Breast epithelium (tissue), 4 donors: ENCODE results near the gene GGPS1. TPM values are rescaled to one million over a fixed set of nuclear protein-coding genes. Genes with fewer than 3 reads are reported as not detected.
"Not testable (repeated sequence)": the region's sequence is repeated elsewhere in the genome, so short reads cannot be mapped to it uniquely, and the experiment has no call there.

ENCODE experiments used
- DNase-seq, 2 donors: peaks; one replicate each; pipeline ENCODE4 v3.0.0-alpha.2; 2019; ENCODE audit warnings: low spot score in 2 of 2
- H3K27ac ChIP-seq, 2 donors: fragments of 200-600 bp; sonication (generic) in 1 of 2; one replicate each; pipeline ENCODE4 v1.5.1; 2016 to 2019; ENCODE audit warnings: mild to moderate bottlenecking in 1 of 2
- H3K27me3 ChIP-seq, 2 donors: fragments of 200-600 bp; sonication (generic) in 1 of 2; one replicate each; pipeline versions ENCODE4 v1.5.1 to v1.6.0; 2017 to 2019; ENCODE audit warnings: control low read depth in 1 of 2, mild to moderate bottlenecking in 1 of 2
- H3K36me3 ChIP-seq: fragments of 200-600 bp; one replicate; pipeline ENCODE4 v1.5.1; 2019
- H3K4me1 ChIP-seq, 2 donors: fragments of 200-600 bp; sonication (generic); one replicate each; pipeline ENCODE4 v1.5.1; 2016 to 2019; ENCODE audit warnings: control low read depth in 1 of 2
- H3K4me3 ChIP-seq, 3 donors: fragments of 200-600 bp; sonication (generic); 1 replicate in 2 of 3; 2 replicates in 1 of 3; pipeline ENCODE4 v1.5.1; 2016 to 2019; ENCODE audit warnings: mild to moderate bottlenecking in 3 of 3, moderate library complexity in 2 of 3
- H3K9me3 ChIP-seq, 2 donors: fragments of 200-600 bp; sonication (generic) in 1 of 2; one replicate each; pipeline ENCODE4 v1.5.1; 2016 to 2019; ENCODE audit warnings: control low read depth in 1 of 2
- POLR2A ChIP-seq: fragments of 450-650 bp; IDR thresholded peaks from one replicate; pipeline ENCODE4 v1.6.1; 2016; ENCODE audit warnings: antibody characterized with exemption, mild to moderate bottlenecking, moderate library complexity
- POLR2AphosphoS5 ChIP-seq, 3 donors: sonication (generic); formaldehyde crosslinking; IDR thresholded peaks; one replicate each; pipeline ENCODE4 v1.6.1; 2017; ENCODE audit warnings: antibody characterized with exemption in 3 of 3
- intact Hi-C: fragments of 100-400 bp; cut with DNase I; formaldehyde crosslinking; loops from one replicate; pipeline ENCODE4 v1.15.1; 2023; ENCODE audit warnings: low total_unique reads
- total RNA-seq, 3 donors: library from RNA; depleted of rRNA; stranded (reverse); fragments of >200 nt; gene quantifications; one replicate each; pipeline ENCODE4 v1.1.0, GENCODE V29; 2016
- TF ChIP-seq, protein P1 (sequence below), 3 donors: fragments of 450-650 bp; IDR thresholded peaks; one replicate each; pipeline ENCODE4 v1.5.1; 2016 to 2017; ENCODE audit warnings: antibody characterized with exemption in 3 of 3, mild to moderate bottlenecking in 3 of 3, moderate library complexity in 3 of 3

The GGPS1 gene
- total RNA-seq, 3 donors from 2014 or later: 17.7 to 38.3 (median 22.4) TPM

- H3K4me1 ChIP-seq: no peaks in the 10 kb centered on the region
- TF ChIP-seq, protein P1, sequence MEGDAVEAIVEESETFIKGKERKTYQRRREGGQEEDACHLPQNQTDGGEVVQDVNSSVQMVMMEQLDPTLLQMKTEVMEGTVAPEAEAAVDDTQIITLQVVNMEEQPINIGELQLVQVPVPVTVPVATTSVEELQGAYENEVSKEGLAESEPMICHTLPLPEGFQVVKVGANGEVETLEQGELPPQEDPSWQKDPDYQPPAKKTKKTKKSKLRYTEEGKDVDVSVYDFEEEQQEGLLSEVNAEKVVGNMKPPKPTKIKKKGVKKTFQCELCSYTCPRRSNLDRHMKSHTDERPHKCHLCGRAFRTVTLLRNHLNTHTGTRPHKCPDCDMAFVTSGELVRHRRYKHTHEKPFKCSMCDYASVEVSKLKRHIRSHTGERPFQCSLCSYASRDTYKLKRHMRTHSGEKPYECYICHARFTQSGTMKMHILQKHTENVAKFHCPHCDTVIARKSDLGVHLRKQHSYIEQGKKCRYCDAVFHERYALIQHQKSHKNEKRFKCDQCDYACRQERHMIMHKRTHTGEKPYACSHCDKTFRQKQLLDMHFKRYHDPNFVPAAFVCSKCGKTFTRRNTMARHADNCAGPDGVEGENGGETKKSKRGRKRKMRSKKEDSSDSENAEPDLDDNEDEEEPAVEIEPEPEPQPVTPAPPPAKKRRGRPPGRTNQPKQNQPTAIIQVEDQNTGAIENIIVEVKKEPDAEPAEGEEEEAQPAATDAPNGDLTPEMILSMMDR (IDR thresholded peaks at IDR 0.05): no peak
- no peak for TF ChIP-seq POLR2AphosphoS5 (IDR thresholded peaks at IDR 0.05)
- no peak for TF ChIP-seq POLR2A
- H3K4me3 ChIP-seq: peak overlapping the region in 1 of 3 donors; percentile 77
- no peaks in the 10 kb centered on the region for H3K36me3 ChIP-seq
- no peaks in the 10 kb centered on the region for H3K27me3 ChIP-seq
- no peaks in the 10 kb centered on the region for H3K9me3 ChIP-seq
- intact Hi-C loops: no loop called here
- no peak for DNase-seq
- no peak overlapping the region for H3K27ac ChIP-seq
These were observed 40.1 kb downstream of the GGPS1 start for GRCh38 chr1:235368428-235368827.

GRCh38 chr1:235369802-235370201, 41.4 kb downstream of the GGPS1 start:
- DNase-seq: no peak
- Histone ChIP-seq H3K27ac (no peak overlapping the region), H3K9me3 (no peaks in the 10 kb centered on the region), H3K4me3 (no peak overlapping the region), H3K27me3 (no peaks in the 10 kb centered on the region), H3K4me1 (no peaks in the 10 kb centered on the region), H3K36me3 (no peaks in the 10 kb centered on the region)
- intact Hi-C loops: no loop called here
- TF ChIP-seq POLR2AphosphoS5 (IDR thresholded peaks at IDR 0.05): no peak
- TF ChIP-seq, protein P1 (IDR thresholded peaks at IDR 0.05): no peak
- TF ChIP-seq POLR2A: no peak

DNA sequence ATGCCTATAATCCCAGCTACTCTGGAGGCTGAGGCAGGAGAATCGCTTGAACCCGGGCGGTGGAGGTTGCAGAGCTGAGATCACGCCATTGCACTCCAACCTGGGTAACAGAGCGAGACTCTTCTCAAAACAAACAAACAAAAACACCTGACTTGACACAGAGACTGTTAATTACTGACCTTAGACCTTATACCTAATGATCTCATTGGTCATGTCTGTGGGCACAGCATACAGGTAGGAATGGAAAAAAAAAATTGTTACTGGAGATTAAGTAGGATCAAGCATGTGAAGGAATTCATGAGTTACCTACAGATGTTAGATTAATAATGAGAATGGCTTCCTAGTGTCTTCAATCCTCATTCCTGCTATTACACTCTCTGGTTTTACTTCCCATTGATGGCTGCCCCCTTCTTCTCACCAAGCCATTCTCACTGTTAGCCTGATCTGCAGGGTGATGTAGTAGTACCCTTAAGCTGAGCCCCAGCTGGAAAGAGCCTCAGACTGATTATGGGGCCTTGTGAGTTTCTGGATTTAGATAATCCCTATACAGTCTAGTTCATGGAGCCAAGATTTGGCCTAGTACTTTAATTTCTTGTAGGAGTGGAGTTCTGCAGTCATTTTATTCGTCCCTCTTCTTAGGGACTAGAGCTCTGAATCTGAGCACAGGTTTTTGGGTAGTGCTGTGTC, 47.7 kb downstream of the GGPS1 start:
- H3K27me3 ChIP-seq: no peaks in the 10 kb centered on the region
- intact Hi-C loops: no loop called here
- H3K9me3 ChIP-seq: no peaks in the 10 kb centered on the region
- DNase-seq: no peak
- no peak overlapping the region for H3K27ac ChIP-seq
- H3K36me3 ChIP-seq: no peaks in the 10 kb centered on the region
- no peak for TF ChIP-seq POLR2A
- TF ChIP-seq POLR2AphosphoS5 (IDR thresholded peaks at IDR 0.05): no peak
- TF ChIP-seq, protein P1 (IDR thresholded peaks at IDR 0.05): no peak
- H3K4me3 ChIP-seq: no peak overlapping the region
- H3K4me1 ChIP-seq: no peaks in the 10 kb centered on the region

- H3K27ac ChIP-seq, H3K27me3 ChIP-seq, H3K4me1 ChIP-seq, H3K4me3 ChIP-seq, H3K9me3 ChIP-seq, intact Hi-C loops, H3K36me3 ChIP-seq, DNase-seq: not testable (repeated sequence)
These were observed 49.9 kb downstream of the GGPS1 start for GRCh38 chr1:235378134-235378735.

GRCh38 chr1:235381955-235382739, 53.8 kb downstream of the GGPS1 start:
- H3K27ac ChIP-seq, H3K9me3 ChIP-seq, H3K27me3 ChIP-seq, intact Hi-C loops, H3K4me1 ChIP-seq, H3K4me3 ChIP-seq, H3K36me3 ChIP-seq, DNase-seq: not testable (repeated sequence)

DNA sequence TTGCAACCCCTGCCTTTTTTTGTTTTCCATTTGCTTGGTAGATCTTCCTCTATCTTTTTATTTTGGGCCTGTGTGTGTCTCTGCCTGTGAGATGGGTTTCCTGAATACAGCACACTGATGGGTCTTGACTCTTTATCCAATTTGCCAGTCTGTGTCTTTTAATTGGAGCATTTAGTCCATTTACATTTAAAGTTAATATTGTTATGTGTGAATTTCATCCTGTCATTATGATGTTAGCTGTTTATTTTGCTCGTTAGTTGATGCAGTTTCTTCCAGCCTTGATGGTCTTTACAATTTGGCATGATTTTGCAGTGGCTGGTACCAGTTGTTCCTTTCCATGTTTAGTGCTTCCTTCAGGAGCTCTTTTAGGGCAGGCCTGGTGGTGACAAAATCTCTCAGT, 57.3 kb downstream of the GGPS1 start:
- H3K27ac ChIP-seq, H3K4me1 ChIP-seq, intact Hi-C loops, DNase-seq, H3K27me3 ChIP-seq, H3K9me3 ChIP-seq, H3K4me3 ChIP-seq, H3K36me3 ChIP-seq: not testable (repeated sequence)
